HG02798 (cell line): ENCODE measurements around the gene KCNE3.

ENCODE experiments used
- ATAC-seq: cut with Tn5 transposase; IDR thresholded peaks from one replicate; pipeline ENCODE4 v1.9.1; 2021; ENCODE audit warnings: mild to moderate bottlenecking; ENCODE audit not compliant: unreplicated experiment, poor library complexity

KCNE3 gene, protein sequence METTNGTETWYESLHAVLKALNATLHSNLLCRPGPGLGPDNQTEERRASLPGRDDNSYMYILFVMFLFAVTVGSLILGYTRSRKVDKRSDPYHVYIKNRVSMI

DNA sequence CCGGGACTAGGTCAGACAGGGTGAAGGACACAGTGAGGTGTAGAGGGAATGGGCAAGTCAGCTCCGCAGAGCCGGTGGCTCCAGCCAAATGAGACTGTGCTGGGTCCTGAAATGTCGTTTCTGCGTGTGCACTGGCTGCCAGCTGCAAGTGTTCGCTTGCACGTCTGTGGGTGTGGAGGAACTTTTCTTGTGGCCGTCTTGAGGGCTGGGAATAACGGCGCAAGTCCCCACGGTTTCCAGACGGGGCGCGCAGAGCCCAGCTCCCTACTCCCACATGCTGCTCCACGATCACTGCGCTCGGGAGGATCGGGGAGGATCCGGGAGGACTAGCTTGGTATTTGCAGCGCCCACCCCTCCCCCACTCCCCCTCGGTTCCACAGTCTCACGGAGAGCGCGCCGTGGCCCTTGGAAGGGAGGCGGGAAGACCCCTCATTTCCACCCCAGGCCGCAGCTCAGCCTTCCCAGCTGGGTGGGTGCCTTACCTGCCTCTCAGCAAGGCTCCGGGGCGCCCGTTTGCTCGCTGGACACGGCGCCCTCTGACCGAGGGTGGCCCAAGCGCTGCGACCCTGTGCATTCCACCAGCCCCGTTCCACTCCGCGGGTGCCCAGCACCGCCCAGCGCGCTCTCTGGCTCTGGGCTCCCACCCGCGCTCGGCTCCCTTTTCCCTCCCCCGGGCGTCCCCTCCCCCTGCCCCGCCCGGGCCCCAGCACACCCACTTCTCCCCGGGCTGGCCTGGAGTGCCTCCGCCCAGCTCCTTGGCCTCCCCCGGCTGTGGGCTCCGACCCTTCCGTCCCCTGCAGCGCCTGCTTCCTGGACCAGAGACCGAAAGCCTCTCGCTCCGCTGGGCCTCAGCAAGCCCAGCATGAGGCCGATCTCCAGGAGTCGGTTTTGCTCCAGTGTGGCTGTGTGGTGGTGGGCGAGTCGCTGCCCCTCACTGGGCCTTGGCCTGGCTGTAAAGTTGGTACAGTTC, at the start of gene KCNE3:
Gene KCNE3, minus strand, starts transcription at position 634 of the 970 bp plus-strand sequence. CDS start 9,986 bp downstream, outside the sequence.
- ATAC-seq: no peak

DNA sequence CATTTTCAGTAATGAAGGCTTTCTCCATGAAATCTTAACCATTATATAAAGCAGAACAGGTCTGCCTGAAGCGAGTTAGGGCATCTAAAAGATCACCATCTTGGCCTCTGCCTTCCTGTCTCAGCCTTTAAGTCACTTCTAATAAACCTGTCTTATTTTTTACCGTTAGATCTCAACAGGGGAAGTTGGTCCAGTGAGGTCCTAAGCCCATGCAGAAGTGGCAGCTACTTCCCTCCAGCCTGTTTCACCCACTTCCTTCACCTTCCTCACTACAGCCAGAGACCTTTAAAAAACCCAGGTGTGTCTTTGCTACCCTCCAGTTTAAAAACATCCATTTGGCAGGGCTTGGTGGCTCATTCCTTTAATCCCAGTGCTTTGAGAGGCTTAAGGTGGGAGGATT, 40.2 kb upstream of the KCNE3 start:
- ATAC-seq: no peak

DNA sequence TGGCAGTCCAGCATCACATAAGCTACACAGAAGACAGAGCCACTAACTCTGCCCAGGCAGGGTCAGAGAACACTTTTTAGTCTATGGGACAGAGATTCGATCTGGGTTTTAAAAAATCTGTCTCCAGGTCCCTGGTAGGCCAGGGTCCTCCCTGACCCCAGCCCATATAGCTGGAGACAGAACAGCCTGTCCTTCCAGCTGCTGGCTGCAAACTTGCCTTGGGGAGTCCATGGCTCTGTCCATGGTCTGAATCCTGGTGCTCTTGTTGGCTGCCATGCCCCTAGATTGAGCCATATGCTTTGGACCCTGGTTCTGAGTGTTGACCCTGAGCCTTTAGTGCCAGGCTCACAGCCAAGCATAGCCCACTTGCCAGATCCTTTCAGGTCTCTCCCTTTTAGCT, 39.5 kb upstream of the KCNE3 start:
- ATAC-seq: no peak

DNA sequence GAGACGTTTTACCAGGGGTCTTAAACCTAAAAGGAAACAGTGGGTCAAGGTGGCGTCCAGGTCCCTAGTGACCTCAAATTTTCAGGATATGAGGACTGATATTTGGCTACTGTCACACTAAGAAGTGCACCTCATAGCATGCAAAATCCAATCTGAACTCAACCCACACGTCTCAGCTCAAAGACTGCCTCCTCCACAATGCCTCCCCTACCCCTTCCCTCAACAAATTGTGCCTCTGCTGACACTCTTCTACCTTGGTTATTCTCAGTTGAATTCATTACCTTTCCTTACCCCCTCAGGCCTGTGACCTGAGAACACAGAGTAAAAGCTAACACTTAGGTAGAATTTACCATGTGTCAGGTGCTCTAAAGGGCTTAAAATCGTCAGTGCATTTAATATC, 38.6 kb upstream of the KCNE3 start:
- ATAC-seq: no peak

DNA sequence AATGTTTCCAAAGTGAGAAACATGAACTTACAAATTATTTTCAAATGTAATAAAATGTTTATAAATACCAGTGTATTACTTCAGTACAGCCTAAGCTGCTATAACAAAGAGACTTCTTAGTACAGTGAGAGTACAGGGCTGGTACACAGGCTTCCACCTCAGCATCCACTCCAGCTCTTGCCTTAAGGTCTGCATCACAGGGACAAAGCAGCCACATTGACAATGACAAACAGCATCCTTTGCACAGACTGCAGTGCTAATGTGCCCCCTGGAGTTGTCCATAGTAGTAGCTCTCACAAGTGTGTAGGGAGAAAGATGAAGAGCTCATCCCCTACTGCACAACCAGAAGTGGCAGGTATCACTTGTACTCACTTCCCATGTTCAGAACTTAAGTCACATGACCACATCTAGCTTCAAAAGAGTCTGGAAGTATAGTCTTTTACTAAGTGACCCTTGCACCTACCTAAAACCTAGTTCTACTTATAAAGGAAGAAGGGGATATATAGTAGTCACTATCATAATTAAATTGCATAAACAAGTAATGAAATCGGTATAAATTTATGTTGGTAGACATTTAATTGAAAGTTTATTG, 36.8 kb upstream of the KCNE3 start:
- no peak for ATAC-seq

DNA sequence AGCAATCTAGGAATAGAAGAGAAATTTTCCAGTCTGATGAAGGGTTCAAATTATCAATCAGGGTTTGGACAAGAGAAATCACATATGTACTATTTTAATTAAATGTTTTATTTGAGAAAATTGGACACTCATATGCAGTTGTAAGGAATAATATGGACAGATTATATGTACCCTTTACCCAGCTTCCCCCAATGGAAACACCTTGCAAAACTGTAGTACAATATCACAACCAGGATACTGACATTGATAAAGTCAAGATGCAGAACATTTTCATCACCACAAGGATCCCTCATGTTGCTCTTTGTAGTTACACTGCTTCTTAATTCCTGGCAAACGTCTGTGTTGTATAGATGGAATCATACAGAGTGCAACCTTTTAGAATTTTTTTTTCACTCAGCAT, 27.6 kb upstream of the KCNE3 start:
- ATAC-seq: no peak

DNA sequence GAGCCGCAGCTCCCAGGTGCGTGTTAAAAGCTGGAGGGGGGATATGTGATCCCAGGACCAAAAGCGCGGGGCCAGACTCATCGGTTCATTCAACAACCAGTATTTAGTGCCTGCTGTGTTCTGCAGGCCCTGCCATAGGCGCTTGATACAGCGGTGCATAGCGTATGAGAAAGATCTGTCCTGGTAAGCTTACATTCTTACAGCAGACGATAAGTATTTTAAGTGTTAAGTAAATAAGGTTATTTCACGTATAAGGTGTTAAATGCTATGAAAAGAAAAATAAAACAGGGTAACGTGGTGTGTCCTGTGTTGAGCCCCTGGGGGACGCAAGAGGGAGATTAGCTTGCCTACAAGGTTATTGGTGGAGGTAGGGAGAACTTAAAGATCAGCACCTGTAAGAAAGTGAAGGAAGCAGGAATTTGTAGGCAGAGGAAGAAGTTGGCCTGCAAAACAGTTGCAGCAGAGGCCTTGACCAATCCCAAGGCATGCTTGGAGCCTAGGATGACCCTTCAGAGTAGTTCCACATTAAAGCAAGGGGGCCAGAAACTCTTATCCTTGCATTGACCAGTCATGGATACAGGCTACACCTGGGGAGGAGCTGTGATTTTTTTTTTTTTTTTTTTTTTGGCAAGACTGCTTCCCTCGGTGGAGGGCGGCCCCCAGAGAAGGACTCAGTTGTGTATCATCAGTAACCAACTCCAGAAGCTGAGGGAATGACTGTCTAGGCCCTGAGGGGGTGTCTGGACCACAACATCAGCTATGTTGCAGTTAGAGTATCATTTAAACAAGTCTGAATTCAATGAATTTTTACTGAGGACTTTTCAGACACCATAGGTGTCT, 26.7 kb upstream of the KCNE3 start:
- ATAC-seq: no peak

DNA sequence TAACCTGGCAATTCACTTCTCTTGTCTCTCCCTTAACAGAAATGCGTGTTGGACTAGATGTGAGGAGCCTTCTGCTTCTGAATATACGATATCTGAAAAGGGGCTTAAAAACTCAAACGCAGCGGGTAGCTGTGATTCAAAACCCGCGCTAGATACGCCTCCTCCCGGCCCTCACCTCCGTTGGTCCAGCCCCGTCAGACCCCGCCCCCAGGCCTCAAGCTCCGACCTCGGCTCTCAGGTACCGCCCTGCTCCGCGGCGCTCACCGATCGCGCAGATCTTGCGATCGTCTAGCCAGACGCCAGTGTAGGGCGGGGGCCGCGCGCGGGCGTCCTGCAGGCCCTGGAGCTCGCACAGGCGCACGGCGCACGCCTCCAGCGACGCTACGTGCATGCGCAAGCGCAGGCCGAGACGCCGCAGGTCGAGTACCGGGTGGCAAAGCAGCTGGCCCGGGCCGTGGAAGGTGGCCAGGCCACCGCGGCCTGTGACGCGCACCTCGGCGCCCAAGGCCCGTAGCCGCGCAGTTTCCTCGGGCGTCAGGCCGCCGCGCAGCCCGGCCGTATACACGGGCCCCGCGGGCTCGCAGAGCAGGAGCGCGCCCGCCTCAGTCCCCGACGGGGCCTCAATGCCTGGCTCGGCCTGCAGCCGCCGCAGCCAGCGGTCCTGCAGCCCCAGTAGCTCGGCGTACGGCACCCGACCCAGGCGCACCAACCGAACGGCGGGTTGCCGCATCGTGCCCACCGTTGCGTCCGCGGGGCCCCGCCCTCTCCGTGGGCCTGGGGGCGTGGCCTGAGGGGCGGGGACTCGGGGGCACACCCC, 25.8 kb upstream of the KCNE3 start, which contains the start of gene LIPT2:
Gene LIPT2, minus strand, starts transcription at position 751 of the 817 bp plus-strand sequence. Its CDS starts 21 bp downstream, at position 730.
- peak; percentile 98 for ATAC-seq

DNA sequence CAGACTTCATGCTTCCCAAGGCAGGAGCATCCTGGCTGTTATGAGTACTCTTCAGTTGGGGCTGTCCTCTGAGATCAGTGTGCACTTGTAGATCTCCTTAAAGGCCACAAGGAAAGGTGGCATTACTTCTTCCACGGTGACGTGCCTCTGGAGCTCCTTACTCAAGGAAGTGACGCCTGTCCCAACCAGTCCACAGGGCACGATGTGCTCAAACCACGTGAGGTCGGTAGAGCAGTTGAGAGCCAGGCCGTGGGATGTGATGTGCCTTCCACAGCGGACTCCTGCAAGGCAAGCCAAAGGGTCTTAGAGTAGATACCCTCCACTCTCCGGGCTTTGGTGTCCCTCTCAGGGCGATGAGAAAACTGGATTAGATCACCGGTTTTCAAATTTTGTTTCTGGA, 24.7 kb upstream of the KCNE3 start:
- ATAC-seq: no peak

DNA sequence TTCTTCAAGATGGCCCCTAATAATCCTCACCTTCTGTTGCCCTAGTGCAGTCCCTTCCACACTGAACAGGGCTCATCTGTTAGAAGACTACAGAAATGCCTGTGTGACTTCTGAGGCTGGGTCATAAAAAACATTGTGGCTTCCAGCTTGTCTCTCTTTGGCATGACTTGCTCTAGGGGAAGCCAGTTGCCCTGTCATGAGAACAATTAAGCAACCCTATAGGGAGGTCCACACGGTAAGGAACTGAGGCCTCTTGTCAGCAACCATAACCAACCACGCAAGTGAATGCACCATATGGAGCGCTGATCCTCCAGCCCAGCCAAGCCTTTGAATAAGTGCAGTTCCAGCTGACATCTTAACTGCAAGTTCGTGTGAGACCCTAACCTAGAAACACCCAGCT, 23.6 kb upstream of the KCNE3 start:
- ATAC-seq: no peak

DNA sequence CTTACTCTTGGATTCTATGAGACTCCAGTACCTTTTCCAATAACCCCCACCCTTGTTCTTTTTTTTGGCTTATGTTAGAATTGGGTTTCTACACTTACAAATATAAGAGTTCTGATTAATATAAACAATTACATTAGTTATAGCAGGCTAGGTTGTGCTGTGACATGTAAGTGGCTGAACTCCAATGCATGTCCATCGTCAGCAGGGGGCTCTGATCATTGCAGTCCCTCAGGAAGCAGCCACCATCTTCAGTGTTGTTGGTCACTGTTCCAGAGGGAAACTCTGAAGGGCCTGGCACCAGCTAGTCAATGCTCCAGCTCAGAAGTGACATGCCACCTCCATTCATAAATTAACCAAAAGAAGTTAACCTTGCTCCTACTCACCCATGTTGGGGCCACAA, 20.5 kb upstream of the KCNE3 start:
- ATAC-seq: no peak

DNA sequence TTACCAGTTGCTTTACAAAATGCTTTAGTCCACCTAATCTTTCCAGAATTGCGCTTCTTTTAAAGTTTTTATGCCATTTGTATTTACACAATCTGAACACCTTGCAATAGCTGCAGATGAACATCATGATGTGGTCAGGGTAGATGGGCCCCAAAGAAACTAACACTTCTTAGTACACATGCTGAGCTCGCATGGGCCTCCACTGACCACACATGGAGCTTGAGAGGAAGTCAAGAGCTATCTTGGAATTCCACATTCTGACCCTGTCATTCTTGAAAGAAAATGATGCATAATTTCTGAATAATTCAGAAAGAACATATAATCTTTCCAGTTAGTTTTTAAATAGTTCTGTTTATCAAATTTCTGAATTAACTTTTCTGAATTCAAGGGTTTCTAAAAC, 18.5 kb upstream of the KCNE3 start:
- ATAC-seq: no peak

DNA sequence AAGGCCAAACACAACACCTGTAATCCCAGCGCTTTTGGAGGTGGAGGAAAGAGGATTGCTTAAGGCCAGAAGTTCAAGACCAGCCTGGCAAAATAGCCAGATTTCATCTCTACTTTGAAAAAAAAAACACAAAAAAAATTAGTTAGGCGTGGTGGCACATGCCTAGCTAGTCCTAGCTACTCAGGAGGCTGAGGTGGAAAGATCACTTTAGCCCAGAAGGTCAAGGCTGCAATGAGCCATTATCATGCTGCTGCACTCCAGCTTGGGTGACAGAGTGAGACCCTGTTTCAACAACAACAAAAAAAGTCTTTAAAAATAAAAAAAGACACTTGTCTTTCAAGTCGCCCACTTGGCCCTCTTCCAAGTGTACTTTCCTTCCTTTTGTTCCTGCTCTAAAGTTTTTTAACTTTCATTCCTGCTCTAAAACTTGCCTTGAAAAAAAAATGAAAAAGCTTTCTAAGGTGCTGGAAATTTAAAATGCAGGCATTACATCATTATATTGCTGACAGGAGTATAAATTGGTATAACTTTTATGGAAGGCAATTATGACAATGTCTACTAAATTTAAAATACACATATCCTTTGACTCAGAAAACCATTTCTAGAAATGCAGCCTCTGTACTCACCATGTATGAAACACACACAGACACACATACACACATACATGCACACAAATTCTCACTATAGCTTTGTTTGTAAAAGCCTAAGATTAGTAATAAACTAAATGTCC, 13.5 kb upstream of the KCNE3 start:
- no peak for ATAC-seq

DNA sequence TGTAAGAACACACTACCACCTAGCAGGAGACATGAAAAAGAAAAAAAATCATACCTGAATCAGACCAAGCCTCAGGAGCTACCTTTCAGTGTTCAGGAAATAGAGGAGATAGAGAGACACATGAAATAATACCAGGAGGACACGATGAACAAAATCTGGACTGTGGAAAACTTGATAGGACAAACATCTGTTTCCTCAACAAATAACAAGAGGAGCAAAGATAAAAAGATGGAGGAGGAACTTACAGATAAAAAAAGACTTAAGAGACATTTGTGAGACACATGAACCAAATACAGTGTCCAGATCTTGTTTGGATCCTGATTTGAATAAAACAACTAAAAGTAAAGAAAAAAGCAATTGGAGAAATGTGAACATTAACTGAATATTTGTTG, 12.4 kb upstream of the KCNE3 start:
- ATAC-seq: no peak

DNA sequence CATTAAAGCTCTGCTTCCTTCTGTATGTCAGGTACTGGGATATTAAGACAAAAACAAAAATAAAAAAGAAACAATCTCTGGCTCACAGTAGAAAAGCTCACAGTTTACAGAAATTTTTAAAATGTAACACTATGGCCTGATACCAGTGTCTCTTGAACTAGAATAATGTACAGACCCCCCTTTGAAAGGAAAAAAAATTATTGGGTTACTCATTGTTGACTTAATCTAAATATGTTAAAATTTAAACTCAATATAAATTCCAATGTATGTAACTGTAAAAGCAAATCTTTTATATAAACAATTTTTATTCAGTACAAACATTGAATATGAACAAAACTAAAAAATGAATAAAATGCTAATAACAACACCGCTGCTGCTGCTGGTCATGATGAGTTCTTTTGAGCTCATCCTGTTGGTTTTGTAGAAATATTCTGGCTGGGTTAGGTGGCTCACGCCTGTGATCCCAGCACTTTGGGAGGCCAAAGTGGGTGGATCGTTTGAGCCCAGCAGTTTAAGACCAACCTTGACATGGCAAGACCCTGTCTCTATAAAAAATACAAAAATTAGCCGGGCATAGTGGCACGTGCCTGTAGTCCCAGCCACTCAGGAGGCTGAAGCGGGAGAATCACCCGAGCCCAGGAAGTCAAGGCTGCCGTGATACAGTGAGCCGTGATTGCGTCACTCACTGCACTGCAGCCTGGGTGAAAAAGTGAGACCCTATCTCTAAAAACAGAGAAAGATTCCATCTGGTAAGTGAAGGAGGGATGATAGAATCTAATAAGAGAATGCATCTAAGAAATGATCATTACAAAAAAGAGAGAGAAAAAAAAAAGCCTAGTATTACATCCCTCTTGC, 11.8 kb upstream of the KCNE3 start:
- ATAC-seq: no peak

DNA sequence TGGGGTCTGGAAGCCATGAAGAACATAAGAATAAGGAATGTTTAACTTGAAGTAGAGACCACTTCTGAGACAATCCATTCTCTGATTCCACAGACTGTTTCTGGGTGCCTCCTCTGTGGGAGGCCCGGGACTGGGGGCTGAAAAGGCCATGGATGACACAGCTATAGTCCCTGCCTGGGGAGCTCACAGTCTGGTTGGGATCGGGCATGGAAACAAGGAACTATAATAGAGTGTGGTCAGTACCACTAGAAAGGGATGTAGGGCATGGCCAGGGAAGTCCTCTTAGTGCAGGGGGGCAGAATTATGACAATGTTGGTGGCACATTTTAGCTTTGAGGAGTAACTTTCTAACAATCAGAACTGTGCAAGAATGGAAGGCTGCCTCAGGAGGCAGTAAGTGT, 9.2 kb upstream of the KCNE3 start:
- no peak for ATAC-seq

DNA sequence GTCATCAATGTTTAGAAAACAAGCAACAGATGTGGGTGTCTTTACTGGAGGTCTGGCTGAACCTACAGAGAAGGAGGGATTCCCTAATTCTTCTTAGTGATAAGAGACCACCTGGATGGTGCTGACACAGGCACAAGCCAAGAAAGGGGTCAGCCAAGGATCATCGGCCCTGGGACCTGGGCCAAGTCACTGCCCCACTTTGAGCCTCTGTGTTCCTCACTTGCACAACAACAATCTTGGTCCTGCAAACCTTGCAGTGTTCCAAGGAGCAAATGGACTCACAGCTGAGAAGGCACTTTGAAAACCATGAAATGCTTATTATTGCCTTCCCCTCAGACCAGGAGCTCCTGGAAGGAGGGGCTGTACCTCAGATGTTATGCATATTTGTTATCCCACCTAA, 7.0 kb upstream of the KCNE3 start:
- ATAC-seq: no peak
